ENCODE data around the gene NAA10.

The NAA10 gene

GRCh38 chrX:153884590-153884989, 50.2 kb downstream of the NAA10 start:
- FAIRE-seq = no peak

GRCh38 chrX:153884136-153884535, 50.7 kb downstream of the NAA10 start:
- no peak for DNase-seq (ENCODE audit: low spot score)
- FAIRE-seq = no peak

More at GRCh38 chrX:153884590-153884989, 50.2 kb downstream of the NAA10 start:
- no peak for DNase-seq (ENCODE audit: low spot score)

GRCh38 chrX:153883163-153883843, 51.5 kb downstream of the NAA10 start:
- FAIRE-seq (no peak), DNase-seq (ENCODE audit: low spot score) (no peak)

- DNase-seq (ENCODE audit: low spot score) (no peak), FAIRE-seq (no peak)
Measured at GRCh38 chrX:153882557-153882956, 52.3 kb downstream of the NAA10 start.

- DNase-seq (ENCODE audit: low spot score) = no peak
- no peak for FAIRE-seq
Measured at GRCh38 chrX:153882086-153882498, 52.7 kb downstream of the NAA10 start.

- DNase-seq (ENCODE audit: low spot score) (no peak), FAIRE-seq (no peak)
Measured at GRCh38 chrX:153881281-153881680, 53.6 kb downstream of the NAA10 start.

- no peak for DNase-seq (ENCODE audit: low spot score)
- no peak for FAIRE-seq
Measured at GRCh38 chrX:153880440-153880815, 54.4 kb downstream of the NAA10 start.

GRCh38 chrX:153879741-153880439, 54.9 kb downstream of the NAA10 start:
- FAIRE-seq (no peak), DNase-seq (ENCODE audit: low spot score) (no peak)

Data from RCC 7860 (cell line).